LoVo (cell line): Measurements from ENCODE around the gene GMPS.
"Not testable (repeated sequence)": the region's sequence is repeated elsewhere in the genome, so short reads cannot be mapped to it uniquely, and the experiment has no call there.

ENCODE experiments used
- DNase-seq: peaks from one replicate; pipeline ENCODE4 v3.0.0-alpha.2; 2016; ENCODE audit warnings: low spot score

The GMPS gene

GRCh38 chr3:155872904-155873646 lies 2.6 kb downstream of the GMPS start:
- no peak for DNase-seq

GRCh38 chr3:155876037-155876436 lies 5.6 kb downstream of the GMPS start:
- DNase-seq: no peak

GRCh38 chr3:155876503-155876902 lies 6.1 kb downstream of the GMPS start:
- DNase-seq: no peak

DNA sequence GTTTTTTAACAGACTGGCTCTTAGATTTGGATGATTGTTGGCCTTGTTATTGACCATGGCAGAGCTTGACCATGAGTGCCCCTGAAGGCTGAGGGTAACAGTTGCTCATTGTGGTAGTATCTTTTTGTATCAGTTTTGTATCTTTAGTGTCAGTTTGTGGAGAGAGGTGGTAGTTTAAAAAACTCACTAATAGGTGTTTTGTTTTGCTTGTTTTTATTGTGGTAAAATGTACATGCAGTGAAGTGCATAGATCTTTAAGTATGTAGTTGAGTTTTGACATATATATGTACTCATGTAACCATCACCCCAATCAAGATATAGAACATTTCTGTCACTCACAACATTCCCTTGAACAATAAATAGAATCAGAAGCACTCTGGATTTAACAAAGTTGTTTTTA lies 9.8 kb downstream of the GMPS start:
- DNase-seq: no peak

- no peak for DNase-seq
These were observed 13.8 kb downstream of the GMPS start for GRCh38 chr3:155884292-155884691.

GRCh38 chr3:155885292-155885691 lies 14.8 kb downstream of the GMPS start:
- no peak for DNase-seq

- not testable (repeated sequence) for DNase-seq
These were observed 15.9 kb downstream of the GMPS start for GRCh38 chr3:155886348-155886747.

- no peak for DNase-seq
These were observed 16.5 kb downstream of the GMPS start for GRCh38 chr3:155886915-155887314.

GRCh38 chr3:155889212-155889611 lies 18.8 kb downstream of the GMPS start:
- DNase-seq: no peak

DNA sequence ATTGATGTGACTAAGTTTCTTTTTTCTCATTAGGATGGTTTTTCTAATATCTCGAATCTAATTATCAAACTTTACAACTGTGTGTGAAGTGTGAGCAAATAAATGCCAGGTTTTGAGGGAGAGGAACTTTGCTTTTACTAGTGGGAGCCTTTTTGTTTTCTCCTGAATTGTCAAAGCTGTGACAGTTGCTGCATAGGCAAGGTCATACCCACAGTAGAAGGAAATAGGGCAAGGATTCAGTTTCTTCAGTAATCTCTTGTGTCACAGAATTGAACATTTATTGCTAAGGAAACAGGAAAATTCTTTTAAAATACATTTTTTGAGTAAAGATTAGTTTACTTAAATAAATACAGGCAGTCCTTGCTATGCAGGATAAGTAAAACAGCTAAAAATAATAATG lies 19.5 kb downstream of the GMPS start:
- DNase-seq: no peak

GRCh38 chr3:155890671-155891190 lies 20.3 kb downstream of the GMPS start:
- DNase-seq: no peak

GRCh38 chr3:155891321-155891720 lies 20.9 kb downstream of the GMPS start:
- DNase-seq: no peak

- DNase-seq: no peak
These were observed 25.0 kb downstream of the GMPS start for GRCh38 chr3:155895379-155895900.

DNA sequence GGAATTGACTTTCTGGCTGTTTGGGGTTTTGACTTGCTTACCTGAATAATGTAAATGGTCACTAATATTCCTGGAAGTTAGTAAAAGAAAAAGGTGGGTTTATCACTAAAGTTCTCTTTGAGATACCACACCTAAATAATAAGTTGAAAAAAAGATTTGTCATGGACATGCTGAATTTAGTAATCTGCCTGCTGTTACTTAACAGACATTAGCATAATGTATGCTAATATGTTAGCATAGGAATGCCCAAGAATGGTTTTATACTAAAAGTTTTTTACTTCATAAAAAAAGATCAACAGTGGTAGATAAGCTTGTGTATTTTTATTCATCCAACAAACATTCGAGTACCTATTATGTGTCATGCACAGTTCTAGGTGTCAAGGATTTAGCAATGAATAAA lies 36.5 kb downstream of the GMPS start:
- no peak for DNase-seq

DNA sequence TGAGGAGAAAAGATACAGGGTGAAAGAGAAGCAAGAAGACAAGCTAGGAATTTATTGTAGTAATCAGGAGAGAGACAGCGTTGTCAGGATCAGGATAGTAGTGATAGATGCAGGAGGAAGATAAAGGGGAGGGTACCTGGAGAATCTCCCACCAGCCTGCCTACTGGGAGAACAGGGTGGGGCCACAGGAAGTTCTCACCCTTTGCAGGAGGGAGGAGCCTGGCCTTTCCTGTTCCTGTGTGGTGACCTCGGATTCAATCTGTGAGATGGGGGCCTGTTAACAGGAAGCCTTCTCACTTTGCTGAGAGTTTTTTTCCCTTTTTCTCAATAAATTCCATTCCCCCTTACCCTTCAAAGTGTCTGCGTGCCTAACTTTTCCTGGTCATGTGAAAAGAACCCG lies 37.6 kb downstream of the GMPS start:
- no peak for DNase-seq

DNA sequence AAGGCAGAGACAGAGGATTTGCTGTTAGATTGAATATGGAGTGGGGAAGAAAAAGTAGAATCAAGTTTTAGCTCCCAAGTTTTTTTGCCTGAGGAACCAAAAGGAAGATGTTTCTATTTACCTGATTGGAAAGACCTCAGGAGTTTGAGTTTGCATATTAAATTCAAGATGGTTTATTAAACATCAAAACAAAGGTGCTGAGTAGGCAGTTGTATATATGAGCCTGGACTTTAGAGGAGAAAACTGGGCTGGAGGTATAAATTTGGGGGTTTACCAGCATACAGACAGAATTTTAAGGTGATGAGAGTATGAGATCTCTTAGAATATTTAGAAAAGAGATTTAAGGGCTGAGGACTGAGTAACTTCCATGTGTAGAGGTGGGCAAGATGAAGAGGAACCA lies 38.2 kb downstream of the GMPS start:
- no peak for DNase-seq

DNA sequence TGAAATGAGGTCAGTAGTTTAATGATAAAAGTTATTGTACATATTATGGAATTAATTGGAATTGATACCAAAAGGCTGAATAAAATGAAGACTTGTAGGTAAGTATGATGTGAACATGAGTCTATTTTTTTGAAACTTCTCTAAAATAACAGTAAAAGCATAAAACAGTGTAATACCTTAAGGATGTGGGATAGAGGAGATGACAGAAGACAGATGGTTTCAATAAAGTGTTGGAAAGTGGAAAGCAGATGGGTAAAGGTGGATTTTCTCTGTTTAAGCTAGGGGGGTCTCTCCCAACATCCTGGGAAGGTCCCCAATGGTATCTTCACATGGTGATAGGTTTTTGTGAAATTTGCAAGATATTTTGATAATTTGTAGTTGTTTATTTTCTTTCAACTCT lies 41.6 kb downstream of the GMPS start:
- DNase-seq: no peak

DNA sequence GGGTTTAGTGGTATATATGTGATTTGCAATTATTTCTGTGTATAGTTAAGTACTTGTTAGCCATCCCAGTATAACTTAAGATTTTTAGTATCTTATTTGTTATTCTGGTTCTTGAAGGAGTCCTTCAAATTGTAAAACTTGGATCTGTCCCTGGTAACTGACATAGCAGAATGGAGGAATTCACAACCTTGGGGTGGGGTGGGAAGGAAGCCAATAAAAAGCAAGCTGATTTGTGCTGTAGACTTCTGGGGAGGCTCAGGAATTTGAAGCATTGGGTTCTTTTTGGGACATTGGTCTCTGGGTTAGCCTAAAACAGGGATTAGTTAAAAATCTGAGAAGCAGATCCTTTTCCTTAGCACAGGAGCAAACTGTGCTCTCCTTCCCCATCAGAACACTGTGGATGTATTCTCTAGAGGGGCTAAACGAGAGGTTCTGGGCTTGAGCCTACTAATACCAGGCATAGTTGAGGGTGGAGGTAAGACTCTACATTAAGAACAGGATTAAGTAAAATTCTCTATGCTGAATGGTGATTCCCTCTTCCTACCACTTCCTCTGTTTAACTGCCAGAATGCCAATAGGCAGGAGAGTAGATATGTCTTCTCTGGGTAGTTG lies 42.2 kb downstream of the GMPS start:
- no peak for DNase-seq

DNA sequence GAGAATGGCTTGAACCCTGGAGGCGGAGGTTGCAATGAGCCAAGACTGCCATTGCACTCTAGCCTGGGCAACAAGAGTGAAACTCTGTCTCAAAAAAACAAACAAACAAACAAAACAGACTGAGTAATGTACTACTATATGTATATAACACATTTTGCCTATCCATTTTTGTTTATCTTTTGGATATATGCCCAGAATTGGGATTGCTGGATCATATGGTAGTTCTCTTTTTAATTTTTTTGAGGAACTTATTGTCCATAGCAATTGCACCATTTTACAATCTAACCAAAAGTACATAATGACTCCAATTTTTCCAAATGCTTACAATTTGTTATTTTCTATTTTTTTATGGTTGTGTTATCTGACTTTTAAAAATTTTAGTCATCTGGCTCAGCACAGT lies 47.3 kb downstream of the GMPS start:
- DNase-seq: no peak

DNA sequence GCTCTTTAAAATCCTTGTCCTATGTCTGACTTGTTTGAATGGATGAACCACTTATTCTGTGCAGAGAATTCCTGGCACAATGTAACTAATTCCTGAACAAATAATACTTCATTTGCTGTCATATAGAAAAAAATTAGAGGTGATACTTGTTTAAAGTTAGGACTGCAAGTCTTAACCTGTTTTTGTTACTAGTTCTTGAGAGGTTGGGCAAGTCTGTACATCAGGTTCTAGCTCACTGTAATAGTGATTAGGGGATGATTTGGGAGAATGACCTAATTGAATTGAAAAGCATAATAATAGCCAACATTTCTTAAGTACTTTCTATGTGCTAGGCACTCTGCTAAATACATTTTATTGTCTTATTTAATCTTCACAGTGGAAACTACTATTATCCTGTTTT lies 49.3 kb downstream of the GMPS start:
- DNase-seq: no peak

- DNase-seq: no peak
These were observed 51.0 kb downstream of the GMPS start for GRCh38 chr3:155921486-155921885.

DNA sequence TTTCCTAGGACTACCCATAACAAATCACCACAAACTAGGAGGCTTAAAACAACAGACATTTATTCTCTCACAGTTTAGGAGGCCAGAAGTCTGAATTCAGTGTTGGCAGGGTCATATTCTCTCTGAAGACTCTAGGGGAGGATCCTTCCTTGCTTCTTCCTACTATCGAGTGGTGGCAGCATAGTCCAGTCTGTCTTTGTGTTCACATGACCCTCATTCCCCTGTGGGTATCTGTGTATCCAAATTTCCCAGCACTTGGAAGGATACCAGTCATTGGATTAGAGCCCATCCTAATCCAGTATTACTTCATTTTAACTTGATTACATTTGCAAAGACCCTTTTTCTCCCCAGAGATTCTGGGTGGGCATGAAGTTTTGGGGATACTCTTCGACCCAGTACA lies 63.8 kb downstream of the GMPS start:
- no peak for DNase-seq

- DNase-seq: no peak
These were observed 68.0 kb downstream of the GMPS start for GRCh38 chr3:155938409-155938808.

DNA sequence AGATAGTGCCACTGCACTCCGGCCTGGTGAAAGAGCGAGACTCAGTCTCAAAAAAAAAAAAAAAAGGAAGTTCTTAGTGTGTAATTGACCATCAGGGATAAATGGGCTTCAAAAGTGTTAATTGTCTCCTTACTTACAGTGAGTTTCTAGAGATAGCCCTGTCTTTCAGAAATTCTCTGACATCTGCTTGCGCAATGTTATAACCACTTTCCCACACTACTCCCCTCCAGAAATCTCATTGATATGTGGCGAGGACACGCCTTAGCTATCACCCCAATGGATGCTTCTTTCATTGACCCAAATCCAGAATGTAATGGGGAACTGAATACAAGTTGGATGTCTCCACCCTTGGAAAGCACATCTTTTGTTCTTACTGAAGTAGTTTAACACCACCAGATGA lies 70.9 kb downstream of the GMPS start:
- DNase-seq: no peak
